SH-SY5Y (cell line): Measurements from ENCODE around the gene DMTF1.

Experiments
- GATA2 ChIP-seq: IDR thresholded peaks from 2 replicates; pipeline ENCODE4 v1.6.1; 2011; ENCODE audit warnings: mild to moderate bottlenecking, low read depth, low read length
- GATA3 ChIP-seq: IDR thresholded peaks from 2 replicates; pipeline ENCODE4 v1.6.1; 2011; ENCODE audit warnings: low read depth, mild to moderate bottlenecking, low read length, moderate library complexity

- TF ChIP-seq GATA2: no peak
- TF ChIP-seq GATA3: no peak
These were observed 40.4 kb upstream of the DMTF1 start for GRCh38 chr7:87111877-87112276.
